AG10803 (cell line): ENCODE results near the gene OPRL1.
"Not testable (repeated sequence)": the region's sequence is repeated elsewhere in the genome, so short reads cannot be mapped to it uniquely, and the experiment has no call there.

Experiments
- DNase-seq: peaks from one replicate; pipeline ENCODE4 v3.0.0; 2010; ENCODE audit warnings: low read depth
- H3K4me3 ChIP-seq: 2 replicates; pipeline ENCODE4 v1.5.1; 2011; ENCODE audit warnings: mild to moderate bottlenecking, low read length, control low read depth
- CTCF ChIP-seq: conservative IDR thresholded peaks from 2 replicates; pipeline ENCODE4 v1.5.1; 2011; ENCODE audit warnings: mild to moderate bottlenecking, low read length, control low read depth, inconsistent platforms

OPRL1 gene

GRCh38 chr20:64113796-64114355, 34.0 kb downstream of the OPRL1 start:
- no peak for DNase-seq
- H3K4me3 ChIP-seq, result no peak overlapping the region
- no peak for TF ChIP-seq CTCF

GRCh38 chr20:64114356-64114971, 34.6 kb downstream of the OPRL1 start:
- DNase-seq, result no peak
- no peak for TF ChIP-seq CTCF
- no peak overlapping the region for H3K4me3 ChIP-seq

GRCh38 chr20:64115171-64115911, 35.5 kb downstream of the OPRL1 start:
- TF ChIP-seq CTCF, result no peak
- H3K4me3 ChIP-seq, result no peak overlapping the region
- no peak for DNase-seq

GRCh38 chr20:64116016-64116415, 36.1 kb downstream of the OPRL1 start:
- no peak for TF ChIP-seq CTCF
- no peak for DNase-seq
- H3K4me3 ChIP-seq, result no peak overlapping the region

- no peak for DNase-seq
- no peak for TF ChIP-seq CTCF
- H3K4me3 ChIP-seq, result no peak overlapping the region
These were observed 36.9 kb downstream of the OPRL1 start for GRCh38 chr20:64116541-64117431.

- not testable (repeated sequence) for H3K4me3 ChIP-seq, DNase-seq
These were observed 37.5 kb downstream of the OPRL1 start for GRCh38 chr20:64117432-64117777.

- TF ChIP-seq CTCF, result no peak
- no peak overlapping the region for H3K4me3 ChIP-seq
- no peak for DNase-seq
These were observed 39.4 kb downstream of the OPRL1 start for GRCh38 chr20:64119301-64119680.
